ENCODE measurements around the gene EIF4G1. TPM values are rescaled to one million over a fixed set of nuclear protein-coding genes. Genes with fewer than 3 reads are reported as not detected.
"Not testable (repeated sequence)": the region's sequence is repeated elsewhere in the genome, so short reads cannot be mapped to it uniquely, and the experiment has no call there.

The EIF4G1 gene
- 304 and 312 TPM in 2 replicates for total RNA-seq (2014; rRNA removed; shearing (Covaris generic))

- Histone ChIP-seq H3K4me3 (peak within 1 kb of the TSS; percentile 80), H3K9me3 (replicated peaks) (no peaks in the 10 kb centered on the region), H3K4me1 (peaks cover 3% of the 10 kb centered on the region; the same call in 1 of the 2 replicates), H3K36me3 (peaks cover 35% of the 10 kb centered on the region), H3K27me3 (no peaks in the 10 kb centered on the region), H3K27ac (peak within 1 kb of the TSS; percentile 68)
- DNase-seq = peak; percentile 92
Measured at GRCh38 chr3:184314363-184314699, at the start of gene EIF4G1. EIF4G1 (plus strand) TSS chr3:184314606; CDS start chr3:184315797, 1,191 bp downstream.

GRCh38 chr3:184267249-184267648 is 47.2 kb upstream of the EIF4G1 start:
- H3K4me3 ChIP-seq; H3K9me3 ChIP-seq (replicated peaks); H3K27ac ChIP-seq; H3K27me3 ChIP-seq; DNase-seq; H3K36me3 ChIP-seq; H3K4me1 ChIP-seq: not testable (repeated sequence)

- no peak overlapping the region for H3K27ac ChIP-seq
- peaks cover 19% of the 10 kb centered on the region for H3K27me3 ChIP-seq
- no peak overlapping the region for H3K4me3 ChIP-seq
- DNase-seq = no peak
- no peaks in the 10 kb centered on the region for H3K4me1 ChIP-seq
- no peaks in the 10 kb centered on the region for H3K9me3 ChIP-seq (replicated peaks)
- H3K36me3 ChIP-seq = no peaks in the 10 kb centered on the region
Measured at GRCh38 chr3:184272269-184272668, 42.1 kb upstream of the EIF4G1 start.

GRCh38 chr3:184275381-184275701 is 39.1 kb upstream of the EIF4G1 start:
- no peak for DNase-seq
- Histone ChIP-seq H3K9me3 (replicated peaks) (no peaks in the 10 kb centered on the region), H3K27me3 (peaks cover 20% of the 10 kb centered on the region), H3K36me3 (no peaks in the 10 kb centered on the region), H3K4me1 (no peaks in the 10 kb centered on the region), H3K27ac (no peak overlapping the region), H3K4me3 (no peak overlapping the region)

GRCh38 chr3:184275961-184276910 is 38.2 kb upstream of the EIF4G1 start, which contains the start of gene ECE2:
ECE2 (plus strand) TSS chr3:184276022; CDS start chr3:184276154, 132 bp downstream.
- no peak within 1 kb of the TSS for H3K4me3 ChIP-seq
- no peak for DNase-seq
- H3K27me3 ChIP-seq = peaks cover 20% of the 10 kb centered on the region
- no peak within 1 kb of the TSS for H3K27ac ChIP-seq
- H3K9me3 ChIP-seq (replicated peaks) = no peaks in the 10 kb centered on the region
- no peaks in the 10 kb centered on the region for H3K36me3 ChIP-seq
- H3K4me1 ChIP-seq = no peaks in the 10 kb centered on the region

- H3K9me3 ChIP-seq (replicated peaks) = no peaks in the 10 kb centered on the region
- DNase-seq = no peak
- no peaks in the 10 kb centered on the region for H3K36me3 ChIP-seq
- H3K27ac ChIP-seq = no peak overlapping the region
- no peaks in the 10 kb centered on the region for H3K4me1 ChIP-seq
- H3K27me3 ChIP-seq = peaks cover 20% of the 10 kb centered on the region
- H3K4me3 ChIP-seq = no peak overlapping the region
Measured at GRCh38 chr3:184277366-184277765, 37.0 kb upstream of the EIF4G1 start.

GRCh38 chr3:184282941-184283340 is 31.5 kb upstream of the EIF4G1 start:
- Histone ChIP-seq H3K36me3 (no peaks in the 10 kb centered on the region), H3K27ac (no peak overlapping the region), H3K4me1 (no peaks in the 10 kb centered on the region), H3K9me3 (replicated peaks) (no peaks in the 10 kb centered on the region), H3K27me3 (no peaks in the 10 kb centered on the region), H3K4me3 (no peak overlapping the region)
- DNase-seq = no peak

- no peak for DNase-seq
- Histone ChIP-seq H3K27ac (no peak overlapping the region), H3K36me3 (no peaks in the 10 kb centered on the region), H3K9me3 (replicated peaks) (no peaks in the 10 kb centered on the region), H3K27me3 (no peaks in the 10 kb centered on the region), H3K4me3 (no peak overlapping the region), H3K4me1 (no peaks in the 10 kb centered on the region)
Measured at GRCh38 chr3:184283681-184284080, 30.7 kb upstream of the EIF4G1 start.

- H3K27ac ChIP-seq = no peak overlapping the region
- H3K36me3 ChIP-seq = no peaks in the 10 kb centered on the region
- no peaks in the 10 kb centered on the region for H3K27me3 ChIP-seq
- no peak overlapping the region for H3K4me3 ChIP-seq
- H3K9me3 ChIP-seq (replicated peaks) = no peaks in the 10 kb centered on the region
- peak; percentile 64 to 69 for DNase-seq
- no peaks in the 10 kb centered on the region for H3K4me1 ChIP-seq
Measured at GRCh38 chr3:184284696-184285095, 29.7 kb upstream of the EIF4G1 start.

- H3K9me3 ChIP-seq (replicated peaks) = no peaks in the 10 kb centered on the region
- H3K27me3 ChIP-seq = no peaks in the 10 kb centered on the region; the same call in 1 of the 2 replicates
- no peaks in the 10 kb centered on the region for H3K36me3 ChIP-seq
- no peak overlapping the region for H3K4me3 ChIP-seq
- H3K27ac ChIP-seq = no peak overlapping the region
- no peaks in the 10 kb centered on the region for H3K4me1 ChIP-seq
- peak; percentile 79 to 88 for DNase-seq
Measured at GRCh38 chr3:184289426-184289938, 24.9 kb upstream of the EIF4G1 start.

GRCh38 chr3:184290331-184290730 is 24.1 kb upstream of the EIF4G1 start:
- H3K4me1 ChIP-seq = no peaks in the 10 kb centered on the region
- no peaks in the 10 kb centered on the region; the same call in 1 of the 2 replicates for H3K27me3 ChIP-seq
- H3K27ac ChIP-seq = no peak overlapping the region
- no peak for DNase-seq
- no peak overlapping the region for H3K4me3 ChIP-seq
- no peaks in the 10 kb centered on the region for H3K9me3 ChIP-seq (replicated peaks)
- no peaks in the 10 kb centered on the region for H3K36me3 ChIP-seq

GRCh38 chr3:184291044-184291737 is 23.2 kb upstream of the EIF4G1 start:
- no peak for DNase-seq

GRCh38 chr3:184291738-184292445 is 22.5 kb upstream of the EIF4G1 start:
- no peaks in the 10 kb centered on the region for H3K9me3 ChIP-seq (replicated peaks)
- H3K27me3 ChIP-seq = no peaks in the 10 kb centered on the region; the same call in 1 of the 2 replicates
- no peak for DNase-seq
- no peaks in the 10 kb centered on the region for H3K36me3 ChIP-seq
- H3K27ac ChIP-seq = no peak overlapping the region
- H3K4me1 ChIP-seq = no peaks in the 10 kb centered on the region
- H3K4me3 ChIP-seq = no peak overlapping the region

More at GRCh38 chr3:184291044-184291737, 23.2 kb upstream of the EIF4G1 start:
- Histone ChIP-seq H3K4me1 (no peaks in the 10 kb centered on the region), H3K36me3 (no peaks in the 10 kb centered on the region), H3K27me3 (no peaks in the 10 kb centered on the region; the same call in 1 of the 2 replicates), H3K9me3 (replicated peaks) (no peaks in the 10 kb centered on the region), H3K4me3 (no peak overlapping the region), H3K27ac (no peak overlapping the region)

GRCh38 chr3:184295771-184296170 is 18.6 kb upstream of the EIF4G1 start:
- Histone ChIP-seq H3K4me3 (no peak overlapping the region), H3K36me3 (peaks cover 6% of the 10 kb centered on the region; the same call in 1 of the 2 replicates), H3K27ac (no peak overlapping the region), H3K9me3 (replicated peaks) (no peaks in the 10 kb centered on the region), H3K27me3 (no peaks in the 10 kb centered on the region; the same call in 1 of the 2 replicates), H3K4me1 (no peaks in the 10 kb centered on the region)
- no peak for DNase-seq
